ENCODE data around the gene LPP.
A peak's percentile ranks its signal among the peaks of the same experiment; 100 is the strongest.

The LPP gene

DNA sequence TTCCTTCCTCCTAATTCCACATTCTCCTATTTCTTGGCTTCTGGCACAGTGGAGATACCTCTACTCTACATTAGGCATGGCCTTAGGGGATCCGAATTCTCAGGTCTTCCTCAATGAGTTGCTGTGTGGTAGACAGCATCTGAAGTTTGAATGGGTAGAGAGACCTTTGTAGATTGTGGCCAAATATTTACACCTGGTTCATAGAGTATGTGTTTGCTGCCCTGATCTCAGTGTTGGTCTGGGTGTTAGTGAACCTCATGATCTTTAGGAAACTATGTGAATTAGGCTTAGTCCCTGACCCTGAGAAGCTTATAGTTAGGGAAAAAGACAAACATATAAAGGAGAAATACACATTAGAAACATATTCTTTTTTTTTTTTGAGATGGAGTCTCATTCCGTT lies 75.8 kb downstream of the LPP start:
- no peak for DNase-seq

DNA sequence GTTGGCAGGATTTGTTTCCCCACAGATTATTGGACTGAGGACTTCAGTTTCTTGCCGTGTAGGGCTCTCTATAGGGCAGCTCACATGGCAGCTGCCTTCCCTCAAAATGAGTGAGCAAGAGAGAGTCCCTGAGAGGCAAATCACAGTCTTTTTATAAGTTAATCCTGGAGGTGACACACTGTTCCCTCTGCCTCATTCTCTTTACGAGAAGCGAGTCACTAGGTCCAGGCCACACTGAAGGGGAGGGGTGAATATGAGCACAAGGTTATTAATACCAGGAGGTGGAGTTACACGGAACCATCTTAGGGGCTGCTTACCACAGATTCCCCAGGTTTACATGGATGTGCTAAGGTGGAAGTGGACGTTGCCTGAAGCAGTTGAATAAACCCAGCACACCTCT lies 77.0 kb downstream of the LPP start:
- no peak for DNase-seq

DNA sequence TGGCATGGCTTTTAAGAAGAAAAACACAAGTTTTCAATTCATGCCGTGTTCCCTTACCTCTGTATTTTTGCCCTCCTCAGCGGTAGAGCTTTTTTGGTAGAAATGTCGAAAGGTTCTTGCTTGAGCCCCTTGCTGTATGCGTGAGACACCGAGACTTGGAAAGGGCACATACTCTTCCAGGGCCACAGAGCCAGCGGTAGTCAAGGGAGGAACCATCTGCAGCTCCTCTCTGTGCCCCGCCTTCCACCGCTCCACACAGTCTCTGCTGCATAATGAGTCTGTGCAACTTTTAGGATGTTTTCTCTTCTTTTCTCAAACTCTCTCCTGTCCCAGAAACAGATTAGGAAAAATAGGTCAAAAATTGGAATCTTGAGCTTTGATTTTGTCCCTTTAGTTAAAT lies 77.5 kb downstream of the LPP start:
- no peak for DNase-seq

DNA sequence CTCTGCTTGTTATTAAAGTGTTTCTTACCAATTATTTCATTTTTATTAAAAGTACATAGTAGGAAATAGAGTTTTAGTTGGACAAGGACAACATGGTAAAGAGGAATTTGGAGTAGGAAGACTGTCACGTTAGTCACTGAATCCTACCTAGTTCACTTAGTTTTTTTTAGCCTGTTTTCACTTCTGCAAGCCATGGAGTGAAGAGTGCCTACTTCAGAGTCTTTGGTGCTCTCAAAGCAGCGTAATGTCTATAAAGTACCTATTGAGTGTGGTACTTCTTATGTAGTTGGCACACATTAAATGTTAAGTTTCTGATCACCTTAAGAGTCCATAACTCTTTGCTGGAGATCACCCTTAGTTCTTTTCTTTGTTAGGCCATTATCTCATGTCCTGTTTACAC lies 78.7 kb downstream of the LPP start:
- no peak for DNase-seq

DNA sequence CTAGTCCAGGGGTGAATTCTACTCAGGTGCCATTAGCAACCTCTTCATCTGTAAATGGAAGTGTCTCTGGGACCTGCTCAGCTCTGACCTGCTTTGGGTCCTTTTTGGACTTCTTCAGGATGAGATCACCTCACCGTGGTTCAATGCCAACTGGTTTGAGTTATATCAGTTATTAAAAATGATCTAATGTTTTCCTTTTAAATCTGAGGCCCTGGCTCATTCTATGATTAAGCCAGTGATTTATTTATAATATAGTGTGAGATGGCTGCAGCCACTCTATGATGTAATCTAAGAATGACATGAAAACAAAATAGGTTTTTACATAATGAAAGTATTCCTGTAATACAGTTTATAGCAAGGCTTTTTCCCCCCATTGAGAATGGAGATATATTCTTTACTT lies 79.4 kb downstream of the LPP start:
- no peak for DNase-seq

DNA sequence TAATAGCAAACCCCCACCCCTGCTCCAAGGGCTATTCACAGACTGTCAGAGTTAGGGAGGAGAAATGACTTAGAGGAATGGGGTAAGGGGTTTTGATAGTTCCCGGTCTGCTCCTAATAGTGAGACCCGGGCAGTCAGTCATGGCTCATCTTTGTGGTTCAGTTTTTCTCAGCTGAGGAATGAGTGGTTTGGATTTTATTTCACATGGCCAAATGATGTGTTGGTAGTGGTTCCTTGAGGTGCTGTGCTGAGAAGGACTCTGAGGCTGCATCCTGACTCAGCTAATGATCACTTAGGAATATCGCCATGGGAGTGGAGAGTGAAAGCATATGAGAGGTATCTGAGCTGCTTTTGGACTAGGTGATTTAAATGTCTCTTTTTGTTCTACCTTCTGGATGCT lies 80.2 kb downstream of the LPP start:
- no peak for DNase-seq

DNA sequence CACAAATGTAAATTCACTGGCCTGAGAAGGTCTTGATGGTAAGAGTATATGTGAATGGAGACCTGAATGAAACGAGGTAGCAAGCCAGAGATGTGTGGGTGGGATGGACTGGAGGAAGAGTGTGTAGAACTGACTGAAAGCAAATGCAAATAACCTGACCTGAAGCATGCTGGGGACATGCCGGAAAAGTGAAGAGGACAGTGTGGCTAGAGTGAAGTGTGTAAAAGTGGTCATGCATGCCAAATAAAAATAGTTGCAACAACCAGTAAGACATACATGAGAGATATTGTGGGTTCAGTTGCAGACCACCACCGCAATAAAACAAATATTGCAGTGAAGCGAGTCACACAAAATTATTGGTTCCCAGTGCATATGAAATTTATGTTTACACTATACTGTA lies 82.3 kb downstream of the LPP start:
- no peak for DNase-seq

DNA sequence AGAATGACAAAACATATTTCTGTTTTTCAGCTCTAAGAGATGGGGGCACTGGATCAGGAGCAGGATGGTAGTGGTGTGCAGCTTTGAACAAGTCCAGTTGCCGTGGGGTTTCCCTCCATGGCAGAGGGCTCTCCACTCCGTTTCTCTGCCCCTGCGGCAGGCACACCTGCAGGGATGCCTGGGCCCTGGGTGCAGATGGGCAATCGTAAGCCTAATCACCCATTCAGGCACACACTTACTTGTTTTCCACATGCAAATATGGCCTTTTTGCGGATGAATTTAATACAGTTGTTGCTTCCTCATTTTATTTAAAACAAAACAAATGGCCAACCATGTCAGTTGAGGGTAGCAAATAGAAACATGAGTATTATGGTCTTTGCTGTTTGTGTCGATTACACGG lies 85.1 kb downstream of the LPP start:
- DNase-seq = no peak

DNA sequence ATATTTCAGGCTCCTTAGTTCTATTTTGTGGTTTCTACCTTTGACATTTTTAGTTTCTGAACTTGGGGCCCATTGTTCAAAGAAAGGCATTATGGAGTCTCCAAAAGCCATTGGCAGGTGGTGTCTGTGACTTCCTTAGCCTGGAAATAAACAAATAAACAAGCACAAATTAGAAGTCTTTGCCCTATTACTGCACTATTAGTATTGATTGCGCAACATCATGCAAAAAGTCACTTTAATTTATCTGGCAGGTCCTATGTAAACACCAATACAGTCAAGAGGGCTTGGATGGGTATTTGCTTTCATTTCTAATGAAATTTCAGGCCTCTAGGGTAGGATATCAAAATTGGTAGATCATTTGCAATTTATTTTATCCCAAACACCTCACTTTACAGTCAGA lies 85.6 kb downstream of the LPP start:
- no peak for DNase-seq

DNA sequence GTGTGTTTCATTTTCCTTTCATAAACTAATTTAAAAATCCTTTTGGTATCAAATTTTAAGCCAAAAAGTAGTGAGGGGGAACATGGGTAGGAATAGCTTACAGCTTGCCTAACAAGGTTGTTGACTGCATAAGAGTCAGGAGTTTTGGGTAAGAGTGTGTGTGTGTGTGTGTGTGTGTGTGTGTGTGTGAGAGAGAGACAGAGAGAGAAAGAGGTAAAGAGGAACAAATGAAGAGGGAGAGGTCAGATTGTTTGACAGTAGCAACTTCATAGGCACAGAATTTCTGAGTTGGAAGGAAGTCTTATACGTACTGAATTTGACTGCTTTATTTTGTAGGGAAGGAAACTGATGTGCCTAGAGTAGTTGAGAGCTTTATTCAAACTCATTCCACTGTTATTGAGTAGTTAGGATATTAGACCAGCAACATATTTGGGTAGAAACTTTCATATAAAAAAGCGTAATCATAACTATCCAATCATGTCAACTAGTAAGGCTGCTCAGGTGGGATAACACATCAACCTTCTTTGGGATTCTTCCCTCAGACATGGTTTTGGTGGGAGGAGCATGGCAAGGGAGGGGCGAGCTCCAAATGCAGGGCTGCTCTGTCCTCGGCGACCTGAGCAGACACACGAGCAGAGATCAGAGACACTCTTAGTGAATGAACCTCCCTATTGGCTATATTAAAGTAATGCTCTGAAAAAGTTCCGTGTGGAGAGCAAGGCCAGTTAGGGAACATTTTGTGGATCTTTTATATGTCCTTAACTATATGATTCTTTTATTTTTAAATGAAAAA lies 86.4 kb downstream of the LPP start:
- no peak for DNase-seq

DNA sequence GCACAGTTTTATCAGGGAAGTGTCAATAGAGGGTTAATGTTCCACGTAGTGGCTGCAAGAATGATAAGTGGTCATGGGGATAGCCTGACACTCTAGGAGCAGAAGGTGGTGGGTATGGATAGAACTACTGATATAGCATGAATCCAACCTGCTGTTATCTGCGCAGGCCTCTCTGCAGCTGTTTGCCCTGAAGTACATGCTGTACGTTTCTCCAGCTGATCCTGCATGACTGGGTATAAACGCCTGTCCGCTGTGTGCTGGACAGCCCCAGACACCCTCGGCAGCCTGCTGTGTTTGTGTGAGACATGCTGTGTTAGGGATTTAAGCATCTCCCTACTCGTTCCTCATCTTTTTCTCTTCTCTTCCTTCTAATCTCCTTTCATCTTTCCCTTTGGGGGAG lies 87.1 kb downstream of the LPP start:
- peak; percentile 35 for DNase-seq

DNA sequence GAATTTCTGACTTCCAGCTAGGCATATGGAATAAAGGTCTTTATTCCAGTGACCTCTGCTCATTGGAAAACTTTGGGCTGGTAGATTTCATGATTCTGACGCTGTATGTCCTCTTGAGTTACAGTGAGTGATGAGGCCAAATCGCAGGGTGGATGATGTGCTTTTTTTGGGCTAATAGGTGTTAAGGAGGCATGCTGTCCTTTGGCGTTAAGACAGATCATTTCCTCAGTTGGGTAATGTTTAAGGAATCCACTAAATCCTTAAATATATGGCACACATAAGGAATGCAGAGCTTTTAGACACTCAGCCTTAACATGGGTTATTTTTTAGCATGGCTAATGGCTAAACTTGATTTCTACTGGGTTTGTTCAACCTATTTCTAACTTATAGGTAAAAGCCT lies 87.9 kb downstream of the LPP start:
- DNase-seq = no peak

DNA sequence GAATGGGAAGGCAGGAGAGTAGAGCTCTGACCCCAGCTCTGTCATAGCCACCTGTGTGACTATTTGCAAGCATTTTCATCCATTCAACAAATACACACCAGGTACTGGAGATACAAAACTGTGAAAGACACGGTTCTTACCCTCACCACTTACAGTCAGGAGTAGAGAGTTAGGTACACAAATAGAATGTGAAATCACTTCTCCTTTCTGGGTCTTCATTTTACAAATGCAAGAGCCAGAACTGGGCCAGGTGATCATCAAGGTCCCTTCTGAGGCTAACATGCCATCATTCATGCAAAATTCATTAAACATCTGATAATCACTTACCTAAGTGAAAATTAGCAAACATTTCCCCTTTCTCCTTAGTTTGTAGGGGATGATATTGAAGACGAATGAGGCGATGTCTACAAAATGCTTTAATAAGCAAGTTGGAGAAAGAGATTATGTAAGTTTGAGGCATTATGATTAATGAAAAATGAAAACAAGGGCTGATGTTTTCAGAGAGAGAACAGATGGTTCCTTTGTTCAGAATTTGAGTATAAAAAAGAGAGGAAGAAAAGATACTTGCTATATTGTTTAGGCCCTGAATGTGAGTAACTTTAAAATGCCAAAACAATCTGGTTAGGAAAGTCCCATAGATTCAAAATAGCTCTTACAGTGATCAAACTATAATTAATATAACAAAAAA lies 88.6 kb downstream of the LPP start:
- DNase-seq = no peak

DNA sequence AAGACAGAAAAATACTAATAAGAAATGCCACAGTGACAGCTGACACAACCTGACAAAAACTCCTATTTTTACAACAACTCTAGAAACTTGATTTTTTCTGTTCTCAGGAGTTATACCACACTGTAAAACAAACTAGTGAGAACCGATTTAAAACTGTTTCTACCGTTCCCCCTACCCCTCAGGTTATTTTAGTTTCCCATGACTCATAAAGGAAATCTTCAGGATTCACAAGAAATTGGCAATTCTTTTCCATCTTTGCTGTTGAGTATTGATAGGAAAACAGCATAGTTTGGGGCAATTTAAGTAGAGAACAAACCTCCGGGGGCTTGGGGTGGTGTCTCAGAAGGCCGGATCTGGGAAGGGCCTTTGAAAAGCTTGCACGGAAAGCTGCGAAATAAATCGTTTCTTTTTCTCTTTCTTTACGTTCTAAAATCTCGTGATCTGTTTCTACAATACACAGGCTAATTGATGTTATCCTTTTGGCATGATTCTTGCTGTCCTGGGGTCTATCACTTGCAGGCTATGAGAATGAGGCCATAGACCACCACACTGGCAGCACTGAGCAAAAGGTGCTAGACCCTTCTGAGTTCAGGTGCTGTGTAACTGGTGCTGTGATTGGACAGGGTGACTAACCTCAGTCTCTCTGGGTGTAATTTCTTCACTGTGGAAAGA lies 89.3 kb downstream of the LPP start:
- DNase-seq = no peak

DNA sequence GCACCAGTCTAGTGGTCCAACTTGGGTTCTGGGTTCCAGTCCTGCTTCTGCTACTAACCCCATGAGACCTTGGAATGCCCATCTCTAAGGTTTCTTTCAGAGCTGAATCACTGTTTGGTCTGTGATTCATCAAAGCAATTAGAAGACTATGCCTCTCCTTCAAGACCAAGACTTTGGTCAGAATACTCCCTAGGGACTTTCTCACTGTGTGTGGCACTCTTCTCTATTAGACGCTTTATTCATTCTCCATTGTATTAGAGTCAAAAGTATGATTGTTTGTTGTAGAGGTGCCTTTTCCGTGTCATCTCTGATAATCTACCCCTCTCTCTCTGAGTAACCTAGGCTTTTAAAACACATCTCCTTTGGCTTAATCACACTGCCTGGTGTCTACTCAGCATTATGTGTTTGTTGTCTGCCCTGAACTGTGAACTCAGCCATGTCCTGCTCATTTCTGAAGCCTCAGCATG lies 90.5 kb downstream of the LPP start:
- DNase-seq = no peak

DNA sequence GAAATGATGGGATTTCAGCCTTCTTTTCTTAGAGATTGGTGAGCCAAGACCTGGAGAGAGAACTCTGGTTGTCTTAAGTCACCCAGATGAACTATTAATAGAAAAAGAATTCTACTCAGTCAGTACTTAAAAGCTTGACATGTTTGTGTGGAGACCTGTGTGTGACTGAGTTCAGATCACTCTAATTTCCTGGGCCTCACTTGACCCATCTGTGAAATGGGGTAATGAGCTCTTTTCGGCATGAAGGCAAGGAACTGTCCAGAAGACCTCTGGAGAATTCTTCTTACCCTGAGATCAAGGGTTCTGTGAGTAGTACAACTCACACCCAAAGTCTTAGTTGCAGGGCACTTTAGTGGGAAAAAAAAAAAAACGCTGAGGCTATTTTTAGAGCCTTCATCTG lies 92.9 kb downstream of the LPP start:
- no peak for DNase-seq

DNA sequence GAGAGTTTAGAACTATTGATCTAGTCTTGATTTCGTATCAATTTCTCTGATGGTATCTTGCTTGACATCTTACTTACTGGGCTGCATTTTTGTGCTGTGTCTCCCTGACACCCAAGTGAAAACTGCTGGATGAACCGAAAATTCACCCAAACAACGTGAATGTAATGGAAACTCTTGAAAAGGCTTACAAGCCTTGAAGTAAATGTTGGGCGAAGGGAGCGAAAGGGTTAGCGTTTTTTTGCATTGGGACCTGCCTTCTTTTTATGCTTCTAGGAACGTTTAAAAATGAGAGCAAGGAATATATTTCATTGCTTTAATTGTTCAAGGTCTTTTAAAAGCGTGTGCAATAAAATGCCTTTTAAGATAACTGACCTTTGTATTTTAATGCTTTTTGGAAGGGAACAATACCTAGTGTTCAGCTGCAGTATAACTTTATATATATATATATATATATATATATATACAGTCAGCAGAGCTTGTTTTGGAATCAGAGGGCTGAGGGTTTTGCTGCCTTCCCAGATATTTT lies 94.1 kb downstream of the LPP start:
- no peak for DNase-seq

DNA sequence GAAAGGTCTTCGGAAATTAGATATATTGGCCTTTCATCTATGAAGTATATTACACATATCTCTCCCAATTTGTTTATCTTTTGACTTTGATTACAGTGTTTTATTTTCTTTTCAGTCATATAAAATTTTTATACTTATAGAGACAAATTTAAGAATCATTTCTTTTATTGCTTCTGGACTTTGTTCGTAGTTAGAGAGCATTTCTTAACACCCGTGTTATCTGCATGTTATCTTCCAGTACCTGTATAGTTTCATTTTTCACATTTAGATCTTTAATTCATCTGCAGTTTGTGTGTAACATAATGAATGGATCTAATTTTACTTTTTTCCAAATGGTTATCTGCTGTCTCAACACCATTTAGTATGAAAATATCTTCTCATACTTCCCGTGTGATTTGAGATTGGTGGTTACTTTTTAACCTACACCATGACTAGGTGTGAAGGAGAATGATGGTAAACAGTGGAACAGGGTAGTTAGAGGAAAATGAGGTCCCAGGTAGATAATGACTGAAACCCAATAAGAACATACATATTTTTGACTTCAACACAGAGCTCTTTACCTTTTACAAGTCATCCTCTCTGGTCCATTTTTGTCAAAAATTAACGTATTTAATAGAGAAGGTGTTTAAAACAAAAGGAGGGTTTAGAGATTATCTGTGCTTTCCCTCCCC lies 99.3 kb downstream of the LPP start:
- DNase-seq = no peak

DNA sequence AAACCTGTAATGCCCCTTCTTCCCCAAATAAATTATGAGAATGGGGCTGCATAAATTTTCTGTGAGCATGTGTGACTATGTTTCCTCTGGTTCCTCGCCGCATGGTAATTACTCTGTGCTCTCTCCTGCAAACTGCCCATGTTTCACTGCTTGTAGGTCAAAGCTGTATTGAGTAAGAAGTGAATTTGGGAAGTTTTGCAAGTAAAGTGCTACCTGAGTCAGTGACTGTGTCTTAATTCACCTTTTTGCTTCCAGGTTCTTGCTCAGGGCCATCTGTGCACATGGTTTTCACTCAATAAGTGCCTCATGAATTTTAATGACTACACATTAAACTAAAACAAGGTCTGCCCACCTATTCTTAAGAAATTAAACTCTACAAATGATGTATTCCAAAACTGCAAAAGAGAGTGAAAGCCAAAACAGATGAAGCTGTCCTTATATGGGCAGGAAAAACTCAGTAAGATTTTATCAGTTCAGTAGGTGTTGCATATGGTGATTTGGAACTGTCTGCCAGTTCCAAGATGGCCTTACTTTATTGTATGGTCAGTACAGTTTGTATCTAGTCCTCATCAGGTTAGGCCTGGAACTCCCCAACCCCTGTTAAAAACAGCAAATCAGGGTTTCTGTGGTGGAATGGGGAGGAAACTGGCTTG lies 100.0 kb downstream of the LPP start:
- DNase-seq = no peak

DNA sequence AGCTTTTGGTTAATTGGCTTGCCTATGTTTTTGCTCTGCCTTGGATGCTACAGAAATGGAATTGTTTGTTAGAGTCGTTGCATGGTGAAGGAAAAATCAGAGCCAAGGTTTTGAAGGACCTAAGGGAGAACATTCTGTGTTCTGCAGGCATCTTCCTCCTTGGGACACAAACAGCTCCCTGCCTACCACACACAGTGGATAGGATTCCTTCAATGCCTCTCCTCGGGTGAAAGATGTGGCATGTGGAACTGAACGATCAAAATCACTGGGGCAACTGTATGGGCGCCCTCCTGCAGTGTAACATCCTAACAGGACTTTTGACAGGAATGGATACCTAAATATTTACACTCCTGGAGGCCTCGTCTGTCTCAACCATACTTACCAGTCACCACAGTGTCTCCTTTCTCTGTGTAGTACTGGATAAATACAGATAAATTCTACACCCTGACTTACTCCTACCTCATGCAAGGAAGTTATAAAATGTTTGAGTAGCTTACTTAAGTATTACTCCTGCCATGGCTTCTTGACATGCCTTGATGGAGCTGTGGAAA lies 100.6 kb downstream of the LPP start:
- no peak for DNase-seq

DNA sequence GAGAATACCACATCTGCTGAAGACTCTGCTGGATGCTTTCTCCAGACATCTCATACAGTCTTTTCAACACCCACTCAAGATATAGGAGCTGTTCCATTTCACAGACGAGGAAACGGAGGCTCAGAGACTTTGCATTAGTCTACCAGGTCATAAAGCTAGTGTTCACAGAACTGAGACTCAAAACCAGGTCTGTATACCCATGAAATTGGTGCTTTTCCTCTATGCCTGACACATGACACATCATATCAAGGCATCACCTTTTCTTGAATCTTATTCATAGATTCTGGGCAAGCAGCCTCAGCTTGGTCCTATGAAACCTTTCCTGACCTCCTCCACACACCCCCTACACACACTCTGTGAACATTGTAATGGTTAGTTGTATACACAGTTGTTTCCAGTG lies 101.2 kb downstream of the LPP start:
- no peak for DNase-seq

DNA sequence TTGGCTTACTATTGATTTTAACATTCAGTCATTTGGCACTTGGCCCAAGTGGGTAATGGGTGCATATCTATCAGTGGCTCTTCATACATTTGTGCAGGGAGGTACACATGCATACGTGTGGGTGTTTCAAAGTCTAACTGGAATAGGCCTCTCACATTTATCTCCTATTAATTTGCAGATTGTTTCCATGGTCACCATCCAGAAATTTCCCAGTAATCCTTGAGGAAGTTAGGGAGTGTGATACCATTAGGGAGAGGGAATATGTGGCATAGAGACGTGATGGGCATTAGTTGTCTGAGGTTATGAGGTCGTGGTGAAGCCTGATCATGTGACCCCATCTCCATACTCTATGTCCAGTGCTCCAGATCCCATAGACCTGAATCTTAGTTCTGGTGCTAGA lies 102.8 kb downstream of the LPP start:
- DNase-seq = no peak

All from left hindlimb (tissue), 1 donor.